Kidney glomerular epithelial cell (primary cell): Measurements from ENCODE around the gene ARHGDIG.

Experiments used
- DNase-seq: peaks from one replicate; lab custom pipeline; 2025; lab: John Stamatoyannopoulos, UW

The ARHGDIG gene

DNA sequence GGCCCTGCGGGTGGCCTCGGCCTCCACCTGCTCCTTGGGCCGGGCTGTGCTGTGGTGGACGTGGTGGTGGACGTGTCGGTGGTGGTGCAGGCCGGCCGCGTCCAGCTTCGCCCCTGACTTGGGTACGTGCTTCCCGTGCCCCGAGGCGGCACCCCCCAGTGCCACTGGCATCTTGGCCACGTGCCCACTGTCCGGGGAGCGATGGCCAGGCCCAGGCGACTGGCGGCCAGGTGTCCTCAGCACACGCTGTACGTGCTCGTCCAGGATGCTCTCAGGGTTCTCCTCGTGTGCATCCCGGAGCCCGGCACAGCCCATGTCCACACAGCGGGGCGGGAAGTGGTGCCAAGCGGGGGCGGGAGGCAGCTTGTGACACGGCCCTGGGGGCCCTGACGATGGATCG lies 17.4 kb downstream of the ARHGDIG start:
- no peak for DNase-seq

DNA sequence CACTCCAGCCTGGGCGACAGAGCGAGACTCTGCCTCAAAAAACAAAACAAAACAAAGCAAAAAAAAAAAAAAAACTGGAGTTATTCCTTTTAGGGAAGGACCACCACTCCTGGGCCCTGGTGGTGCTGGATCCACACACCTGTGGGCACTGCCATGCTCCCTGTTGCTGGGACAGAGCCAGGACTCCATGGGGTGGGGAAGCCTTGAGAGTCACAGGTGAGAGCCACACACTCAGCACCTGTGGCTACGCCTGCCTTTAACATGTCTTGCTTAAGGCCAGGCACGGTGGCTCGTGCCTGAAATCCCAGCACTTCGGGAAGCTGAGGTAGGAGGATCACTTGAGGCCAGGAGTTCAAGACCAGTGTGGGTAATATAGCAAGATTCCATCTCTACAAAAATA lies 20.8 kb downstream of the ARHGDIG start:
- DNase-seq = no peak

- no peak for DNase-seq
Measured at GRCh38 chr16:301950-302349, 21.6 kb downstream of the ARHGDIG start.

- no peak for DNase-seq
Measured at GRCh38 chr16:303760-304505, 23.5 kb downstream of the ARHGDIG start.

- no peak for DNase-seq
Measured at GRCh38 chr16:305916-306626, 25.7 kb downstream of the ARHGDIG start.

GRCh38 chr16:306911-307370 lies 26.6 kb downstream of the ARHGDIG start:
- DNase-seq = no peak

DNA sequence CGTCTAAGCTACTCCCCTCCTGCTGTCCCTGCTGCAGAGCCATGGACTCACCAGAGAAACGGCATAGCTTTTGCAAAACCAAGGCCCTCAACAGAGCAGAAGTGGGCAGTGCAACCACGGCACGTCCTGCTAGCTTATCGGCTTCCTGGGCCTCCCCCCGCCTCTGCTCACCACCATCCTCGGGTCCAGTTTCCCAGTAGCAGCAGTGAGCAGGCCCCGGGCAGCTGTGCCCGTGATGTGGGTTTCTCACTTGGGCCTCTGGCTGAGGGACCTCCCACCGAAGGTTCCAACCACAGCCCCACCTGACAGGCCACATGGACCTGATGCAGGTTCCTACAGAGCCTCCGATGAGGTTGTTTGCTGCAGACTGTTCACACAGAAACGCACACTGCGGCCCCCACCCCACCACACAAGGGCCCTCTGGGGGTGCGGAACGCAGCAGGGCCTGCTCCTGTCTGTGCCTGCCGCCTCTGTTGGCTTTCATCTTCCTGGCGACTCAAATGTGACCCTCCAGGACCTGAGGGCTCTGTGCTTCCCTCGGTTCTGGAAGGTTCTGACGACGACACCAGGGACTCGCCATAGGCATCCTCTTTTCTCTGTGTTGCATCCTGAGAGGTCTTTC lies 27.4 kb downstream of the ARHGDIG start:
- DNase-seq = no peak

- DNase-seq = no peak
Measured at GRCh38 chr16:309476-309875, 29.1 kb downstream of the ARHGDIG start.

- DNase-seq = no peak
Measured at GRCh38 chr16:311725-312124, 31.3 kb downstream of the ARHGDIG start.

GRCh38 chr16:314351-314750 lies 34.0 kb downstream of the ARHGDIG start:
- no peak for DNase-seq

GRCh38 chr16:314795-315299 lies 34.5 kb downstream of the ARHGDIG start:
- DNase-seq = no peak

DNA sequence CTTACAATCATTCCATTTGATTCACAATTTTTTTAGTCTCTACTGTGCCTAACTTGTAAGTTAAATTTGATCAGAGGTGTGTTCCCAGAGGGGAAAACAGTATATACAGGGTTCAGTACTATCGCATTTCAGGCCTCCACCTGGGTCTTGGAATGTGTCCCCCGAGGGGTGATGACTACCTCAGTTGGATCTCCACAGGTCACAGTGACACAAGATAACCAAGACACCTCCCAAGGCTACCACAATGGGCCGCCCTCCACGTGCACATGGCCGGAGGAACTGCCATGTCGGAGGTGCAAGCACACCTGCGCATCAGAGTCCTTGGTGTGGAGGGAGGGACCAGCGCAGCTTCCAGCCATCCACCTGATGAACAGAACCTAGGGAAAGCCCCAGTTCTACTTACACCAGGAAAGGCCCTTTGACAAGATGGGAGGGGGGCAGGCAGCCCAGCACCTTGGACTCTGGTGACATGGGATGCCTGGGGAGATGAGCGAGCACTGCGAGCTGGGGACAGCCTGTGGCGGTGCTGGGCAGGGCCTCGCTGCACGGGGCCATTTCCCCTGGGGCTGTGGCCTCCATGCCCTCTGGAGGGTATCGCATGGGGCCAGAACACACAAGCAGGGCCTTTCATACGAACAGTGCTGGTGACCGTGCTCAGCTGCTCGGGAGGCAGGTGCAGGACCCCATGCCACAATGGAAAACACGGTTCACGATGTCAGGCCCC lies 36.5 kb downstream of the ARHGDIG start:
- DNase-seq = no peak

GRCh38 chr16:317583-317982 lies 37.2 kb downstream of the ARHGDIG start:
- DNase-seq = no peak

GRCh38 chr16:318628-319027 lies 38.2 kb downstream of the ARHGDIG start:
- DNase-seq = no peak

- no peak for DNase-seq
Measured at GRCh38 chr16:320206-320605, 39.8 kb downstream of the ARHGDIG start.

DNA sequence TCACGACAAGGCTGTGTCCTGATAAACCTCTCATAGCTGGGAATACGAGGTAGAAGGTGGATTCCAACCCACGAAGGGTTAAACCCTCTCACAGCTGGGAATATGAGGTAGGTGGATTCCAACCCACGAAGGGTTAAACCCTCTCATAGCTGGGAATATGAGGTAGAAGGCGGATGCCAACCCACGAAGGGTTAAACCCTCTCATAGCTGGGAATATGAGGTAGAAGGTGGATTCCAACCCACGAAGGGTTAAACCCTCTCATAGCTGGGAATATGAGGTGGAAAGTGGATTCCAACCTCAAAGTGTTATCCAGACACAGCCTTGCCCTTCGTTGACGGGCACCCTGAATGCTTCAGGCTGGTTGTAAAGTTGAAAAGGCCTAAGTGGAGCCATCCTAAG lies 41.1 kb downstream of the ARHGDIG start:
- no peak for DNase-seq

DNA sequence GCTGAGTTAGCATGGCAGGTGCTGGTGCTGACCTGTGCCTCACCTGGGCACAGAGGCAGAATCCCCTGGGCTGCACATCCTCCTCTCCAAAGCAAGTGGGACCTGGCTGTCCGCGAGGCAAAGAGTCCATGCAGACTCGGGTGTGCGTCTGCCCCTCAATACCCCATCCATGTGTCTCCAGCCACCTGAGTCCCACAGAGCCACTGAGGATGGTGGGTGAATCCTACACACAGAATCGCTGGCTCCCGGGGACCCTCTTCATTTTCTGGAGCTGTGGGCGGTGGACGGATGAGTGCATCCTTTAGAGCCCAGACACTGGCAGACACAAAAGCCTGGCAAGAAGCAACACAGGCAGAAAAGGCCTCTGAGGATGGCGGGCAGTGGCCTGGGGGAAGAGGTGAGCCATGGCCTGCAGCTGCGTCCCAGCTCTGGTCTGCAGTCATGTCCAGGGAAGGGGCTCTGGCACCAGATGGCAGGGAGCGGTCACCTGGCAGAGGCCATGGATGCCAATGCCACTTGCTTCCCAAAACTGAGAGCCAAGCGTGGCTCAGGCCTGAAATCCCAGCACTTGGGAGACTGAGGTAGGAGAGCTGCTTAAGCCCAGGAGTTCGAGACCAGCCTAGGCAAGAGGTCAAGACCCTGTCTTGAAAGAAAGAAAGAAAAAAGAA lies 42.2 kb downstream of the ARHGDIG start:
- no peak for DNase-seq

- no peak for DNase-seq
Measured at GRCh38 chr16:324201-324450, 43.7 kb downstream of the ARHGDIG start.

DNA sequence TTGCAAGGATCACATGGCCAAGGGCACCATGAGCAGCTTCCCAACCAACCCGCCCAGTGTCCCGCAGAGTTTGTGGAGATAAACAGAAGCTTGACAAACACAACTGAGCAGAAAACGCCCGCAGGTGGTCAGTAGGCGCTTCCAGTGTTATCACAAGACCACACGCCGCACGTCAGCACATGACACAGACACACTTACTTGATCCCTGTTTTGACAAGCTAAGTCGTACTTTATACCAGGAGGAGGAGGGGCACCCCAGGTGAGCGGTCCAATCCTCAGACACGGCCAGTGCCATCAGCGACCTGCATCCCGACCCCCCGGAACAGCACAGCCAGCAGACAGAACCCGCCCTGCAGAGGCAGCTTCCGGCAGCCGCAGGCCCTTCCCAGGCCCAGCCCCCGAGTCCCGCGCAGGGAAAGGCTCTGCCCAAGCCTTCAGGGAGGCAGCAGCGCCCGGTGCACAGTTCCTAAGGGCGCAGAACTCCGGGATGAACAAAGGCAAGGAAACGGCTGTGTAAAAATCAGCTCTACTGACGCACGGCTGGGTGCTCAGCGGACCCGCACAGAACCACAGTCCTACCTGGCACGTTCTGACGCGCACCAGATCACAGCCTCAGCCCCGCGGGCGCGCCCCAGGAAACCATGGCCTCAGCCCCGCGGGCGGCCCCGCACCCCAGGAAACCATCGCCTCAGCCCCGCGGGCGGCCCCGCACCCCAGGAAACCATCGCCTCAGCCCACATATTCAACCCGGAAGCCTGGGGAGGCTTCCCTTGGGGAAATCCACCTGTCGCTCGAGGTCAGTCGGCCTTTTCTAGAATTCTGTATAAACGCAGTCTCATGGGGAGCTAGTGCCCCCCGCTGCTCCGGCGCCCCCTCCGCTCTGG lies 44.3 kb downstream of the ARHGDIG start:
- no peak for DNase-seq

- DNase-seq = no peak
Measured at GRCh38 chr16:325375-326145, 45.2 kb downstream of the ARHGDIG start.
